ENCODE measurements around the gene ZBTB7B.

DNA sequence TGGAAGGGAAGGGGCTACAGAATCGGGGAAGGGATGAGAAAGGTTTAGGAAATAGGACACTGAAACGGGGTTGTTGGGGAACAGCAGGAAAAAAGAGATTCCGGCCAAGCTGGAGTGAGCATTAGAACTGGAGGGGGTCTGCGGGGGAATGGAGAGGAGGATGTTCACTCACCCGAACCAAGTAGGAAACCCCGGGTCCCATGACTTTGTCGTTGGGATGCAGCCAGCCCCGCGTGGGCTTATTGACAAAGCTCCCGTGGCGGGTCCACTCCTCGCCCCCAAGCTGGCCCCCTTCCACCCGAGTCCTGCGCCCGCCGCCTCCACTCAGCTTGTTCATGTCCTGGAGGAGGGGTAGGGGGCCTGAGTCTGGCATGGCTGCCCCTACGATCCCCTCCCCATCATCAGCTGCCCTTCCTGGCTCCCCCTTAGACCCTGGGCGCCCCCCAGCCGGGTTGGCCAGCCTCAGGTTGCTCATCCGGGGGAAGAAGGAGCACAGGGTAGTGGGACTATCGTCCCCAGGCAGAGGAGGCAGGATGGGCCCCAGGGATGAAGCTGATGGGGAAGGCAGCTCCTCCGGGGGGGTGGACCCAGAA lies 32.6 kb upstream of the ZBTB7B start:
- TF ChIP-seq, protein P1, sequence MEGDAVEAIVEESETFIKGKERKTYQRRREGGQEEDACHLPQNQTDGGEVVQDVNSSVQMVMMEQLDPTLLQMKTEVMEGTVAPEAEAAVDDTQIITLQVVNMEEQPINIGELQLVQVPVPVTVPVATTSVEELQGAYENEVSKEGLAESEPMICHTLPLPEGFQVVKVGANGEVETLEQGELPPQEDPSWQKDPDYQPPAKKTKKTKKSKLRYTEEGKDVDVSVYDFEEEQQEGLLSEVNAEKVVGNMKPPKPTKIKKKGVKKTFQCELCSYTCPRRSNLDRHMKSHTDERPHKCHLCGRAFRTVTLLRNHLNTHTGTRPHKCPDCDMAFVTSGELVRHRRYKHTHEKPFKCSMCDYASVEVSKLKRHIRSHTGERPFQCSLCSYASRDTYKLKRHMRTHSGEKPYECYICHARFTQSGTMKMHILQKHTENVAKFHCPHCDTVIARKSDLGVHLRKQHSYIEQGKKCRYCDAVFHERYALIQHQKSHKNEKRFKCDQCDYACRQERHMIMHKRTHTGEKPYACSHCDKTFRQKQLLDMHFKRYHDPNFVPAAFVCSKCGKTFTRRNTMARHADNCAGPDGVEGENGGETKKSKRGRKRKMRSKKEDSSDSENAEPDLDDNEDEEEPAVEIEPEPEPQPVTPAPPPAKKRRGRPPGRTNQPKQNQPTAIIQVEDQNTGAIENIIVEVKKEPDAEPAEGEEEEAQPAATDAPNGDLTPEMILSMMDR (IDR thresholded peaks at IDR 0.05; ENCODE audit: low read depth, low read length): no peak
- no peak for TF ChIP-seq EZH2phosphoT487 (IDR thresholded peaks at IDR 0.05; ENCODE audit: low read depth)
